ENCODE measurements around the gene IRF3.

GRCh38 chr19:49616945-49617344 lies 48.7 kb downstream of the IRF3 start:
- TF ChIP-seq POLR2A (IDR thresholded peaks at IDR 0.05), result no peak
- no peak for TF ChIP-seq CTCF (IDR thresholded peaks at IDR 0.05)
- no peak for TF ChIP-seq POLR2AphosphoS5 (IDR thresholded peaks at IDR 0.05)

All from prostate gland (tissue), 2 donors.